Measurements from ENCODE around the gene RIN3.

DNA sequence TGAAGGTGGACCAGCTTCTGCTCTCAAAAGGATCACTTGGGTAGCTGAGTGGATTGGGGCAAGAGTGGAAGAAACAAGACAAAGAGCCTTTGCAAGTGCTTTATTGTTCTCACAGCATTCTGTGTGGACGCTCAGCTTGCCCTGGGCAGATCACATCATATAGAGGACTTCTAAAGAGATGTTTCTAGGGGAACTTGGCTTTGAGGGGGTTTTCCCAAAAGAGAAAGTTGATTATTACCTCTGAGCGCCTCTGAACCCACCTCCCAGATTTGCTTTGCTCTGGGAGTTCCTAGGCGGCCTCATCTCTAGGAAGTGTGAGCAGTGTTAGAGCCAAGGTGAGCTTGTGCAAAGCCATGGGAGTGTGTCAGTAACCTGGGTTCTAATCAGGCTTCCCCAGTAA lies 81.7 kb downstream of the RIN3 start:
- TF ChIP-seq POLR2A (IDR thresholded peaks at IDR 0.05) (no peak), POLR2AphosphoS5 (IDR thresholded peaks at IDR 0.05) (no peak)

All from spleen (tissue), 3 donors.